Inflammatory macrophage treated with lipopolysaccharide for 1 hour (primary cell): ENCODE measurements around the gene DNAL4.

Experiments used
- DNase-seq, 2 donors: peaks; one replicate each; pipeline ENCODE4 v3.0.0-alpha.2; 2020 to 2022

The DNAL4 gene

DNA sequence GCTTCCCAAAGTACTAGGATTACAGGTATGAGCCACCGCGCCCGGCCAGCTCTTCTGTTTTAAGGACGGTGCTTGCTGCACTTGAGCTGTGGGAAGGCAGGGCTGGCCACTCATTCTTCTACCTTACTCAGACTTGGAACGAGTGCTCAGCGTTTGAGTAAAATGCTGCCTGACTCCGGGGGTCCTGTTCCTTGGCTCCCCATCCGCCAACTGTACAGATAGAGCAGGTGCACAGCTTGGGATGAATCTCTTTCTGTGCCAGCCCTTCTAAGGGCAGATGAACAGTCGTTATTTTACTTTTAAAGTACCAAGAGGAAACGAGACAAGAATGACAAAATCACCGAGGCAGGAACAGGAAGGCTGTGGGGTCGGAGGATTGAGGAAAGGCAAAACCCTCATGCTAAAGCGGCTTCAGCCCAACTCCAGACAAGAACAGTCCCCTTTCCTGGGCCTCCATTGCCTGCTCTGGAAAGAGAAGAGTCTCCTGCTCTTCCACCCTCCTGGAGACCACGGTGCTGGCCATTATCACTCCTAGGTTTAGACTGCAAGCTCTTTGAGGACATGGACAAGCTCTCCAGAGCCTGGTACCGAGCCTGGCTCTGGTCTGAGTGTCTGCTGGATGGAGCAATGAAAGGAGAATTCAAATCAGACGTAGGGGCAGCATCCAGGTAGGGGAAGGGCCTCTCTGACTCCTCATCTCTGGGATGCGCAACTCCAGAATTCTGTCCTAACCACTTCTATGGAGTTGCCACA, 37.1 kb downstream of the DNAL4 start:
- peak; percentile 33 to 36 for DNase-seq

DNA sequence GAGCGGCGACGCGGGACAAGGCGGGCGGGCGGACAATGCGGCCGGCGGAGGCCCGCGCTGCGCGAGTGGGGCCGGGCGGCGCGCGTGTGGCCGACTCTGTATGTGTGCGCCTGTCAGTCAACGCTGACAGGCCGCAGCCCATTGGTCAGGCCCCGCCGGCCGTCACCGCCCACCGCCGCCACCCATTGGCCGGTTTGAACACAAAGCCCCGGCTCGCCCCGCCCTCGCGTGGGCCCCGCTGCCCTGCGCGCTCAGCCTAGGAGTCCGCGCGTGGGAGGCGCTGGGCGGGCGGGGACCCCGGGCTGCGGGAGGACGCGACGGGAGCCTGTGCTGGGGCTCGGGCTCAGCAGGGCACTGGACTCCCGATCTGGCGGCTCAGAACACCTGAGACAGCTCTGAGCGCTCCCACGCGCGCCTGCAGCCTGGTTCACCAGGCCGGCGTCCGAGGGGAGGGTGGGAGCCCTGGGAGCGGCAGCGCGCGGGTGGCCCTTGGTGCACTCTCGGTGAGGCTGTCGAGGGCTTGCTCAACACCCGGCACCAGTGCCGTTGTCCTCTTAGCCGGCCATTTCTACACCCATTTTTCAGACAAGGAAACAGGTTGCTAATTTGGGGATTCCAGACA, 37.9 kb downstream of the DNAL4 start, which contains the start of gene SUN2:
Gene SUN2 (minus strand): TSS at position 88 of the 622 bp plus-strand sequence. CDS start 3,370 bp downstream, outside the sequence.
- peak; percentile 94 to 97 for DNase-seq

DNA sequence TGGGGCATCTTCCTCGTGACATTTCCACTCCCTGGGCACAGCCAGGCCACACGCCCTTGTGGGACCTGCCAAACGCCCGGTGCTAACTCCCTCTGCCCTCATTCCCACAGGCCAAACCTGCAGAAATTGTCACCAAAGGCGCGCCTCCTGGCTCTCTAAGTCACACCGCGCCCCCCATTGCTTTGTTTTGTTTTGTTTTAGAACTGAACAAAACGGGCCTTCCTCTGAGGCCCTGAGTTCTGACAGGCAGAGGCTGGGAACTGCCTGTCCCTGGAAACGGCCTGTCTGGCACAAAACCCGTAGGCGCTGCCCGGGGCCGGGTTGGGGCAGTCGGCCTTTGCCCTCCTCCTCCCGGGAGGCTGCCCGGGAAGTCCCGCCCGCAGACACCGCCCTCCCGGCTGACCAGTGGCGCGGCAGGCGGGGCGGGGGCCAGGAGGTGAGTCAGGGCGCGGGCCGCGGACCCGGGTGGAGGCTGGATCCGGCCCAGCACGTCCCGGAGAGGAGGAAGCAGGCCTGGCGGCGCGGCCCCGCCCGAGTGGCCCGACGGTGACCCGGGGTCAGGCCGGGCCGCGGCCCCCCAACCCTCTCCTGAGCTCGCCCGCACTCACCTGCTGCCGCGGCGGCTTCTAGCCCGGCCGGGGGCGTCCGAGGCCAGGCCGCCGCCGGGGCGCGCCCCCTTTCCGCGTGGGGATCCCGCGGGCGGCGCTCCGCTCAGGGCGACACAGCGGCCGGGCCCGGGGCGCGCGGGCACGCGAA, 38.6 kb downstream of the DNAL4 start:
- DNase-seq, result peak; percentile 94 to 95

DNA sequence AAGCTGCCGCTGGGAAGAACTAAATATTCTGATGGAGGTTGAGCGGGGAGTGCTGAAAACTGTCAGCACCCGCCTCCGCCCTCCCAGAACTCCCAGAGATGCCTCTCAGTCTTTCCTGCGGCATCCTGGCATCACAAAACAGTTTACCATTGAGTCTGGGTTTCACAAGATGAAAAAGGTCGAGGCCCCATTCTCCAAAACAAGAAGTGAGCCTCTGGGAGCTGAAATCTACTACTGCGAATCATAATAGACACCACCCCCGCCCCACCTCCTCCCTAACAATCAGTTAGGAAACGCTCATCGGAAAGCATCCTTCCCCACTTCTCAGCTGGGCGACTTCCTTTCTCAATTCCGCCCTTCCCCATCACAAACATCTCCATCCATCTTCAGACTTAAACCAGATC, 39.2 kb downstream of the DNAL4 start:
- peak; percentile 82 to 88 for DNase-seq

DNA sequence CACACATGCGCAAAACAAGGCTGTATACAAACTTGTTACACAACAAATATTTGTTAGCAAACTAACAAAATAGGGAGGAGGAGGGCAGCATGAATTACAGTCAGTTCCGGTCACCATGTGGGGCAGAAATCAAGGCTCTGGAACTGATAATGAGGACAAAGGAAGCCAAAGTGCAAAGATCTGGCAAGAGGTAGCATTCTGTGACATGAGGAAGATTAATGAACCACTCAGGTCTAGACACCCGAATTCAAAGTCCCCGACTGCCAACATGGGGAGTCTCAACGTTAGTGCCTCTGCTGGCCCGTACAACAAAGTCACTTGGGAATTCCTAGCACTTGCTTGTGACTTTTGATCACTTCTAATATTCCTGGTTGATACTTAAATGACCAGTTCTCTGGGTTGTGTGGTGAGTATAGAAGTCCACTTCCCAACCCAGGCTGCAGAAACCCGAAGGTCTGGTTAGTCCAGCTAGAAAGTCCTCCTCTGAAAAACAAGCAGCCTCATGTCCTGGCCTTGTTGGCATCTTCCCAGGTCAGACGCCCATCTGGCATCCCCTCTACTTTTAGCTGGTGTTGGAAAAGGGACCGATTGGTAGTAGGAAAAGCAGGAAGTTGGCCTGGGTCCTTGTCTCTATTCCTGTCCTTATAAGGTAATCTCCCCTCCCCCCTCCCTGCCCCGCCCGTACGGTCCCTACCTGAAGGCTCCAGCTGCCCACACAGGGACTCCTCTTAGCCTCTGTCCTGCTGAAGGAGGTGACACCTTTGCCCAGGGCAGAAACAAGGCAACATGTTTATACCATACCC, 39.8 kb downstream of the DNAL4 start:
- DNase-seq, result no peak

DNA sequence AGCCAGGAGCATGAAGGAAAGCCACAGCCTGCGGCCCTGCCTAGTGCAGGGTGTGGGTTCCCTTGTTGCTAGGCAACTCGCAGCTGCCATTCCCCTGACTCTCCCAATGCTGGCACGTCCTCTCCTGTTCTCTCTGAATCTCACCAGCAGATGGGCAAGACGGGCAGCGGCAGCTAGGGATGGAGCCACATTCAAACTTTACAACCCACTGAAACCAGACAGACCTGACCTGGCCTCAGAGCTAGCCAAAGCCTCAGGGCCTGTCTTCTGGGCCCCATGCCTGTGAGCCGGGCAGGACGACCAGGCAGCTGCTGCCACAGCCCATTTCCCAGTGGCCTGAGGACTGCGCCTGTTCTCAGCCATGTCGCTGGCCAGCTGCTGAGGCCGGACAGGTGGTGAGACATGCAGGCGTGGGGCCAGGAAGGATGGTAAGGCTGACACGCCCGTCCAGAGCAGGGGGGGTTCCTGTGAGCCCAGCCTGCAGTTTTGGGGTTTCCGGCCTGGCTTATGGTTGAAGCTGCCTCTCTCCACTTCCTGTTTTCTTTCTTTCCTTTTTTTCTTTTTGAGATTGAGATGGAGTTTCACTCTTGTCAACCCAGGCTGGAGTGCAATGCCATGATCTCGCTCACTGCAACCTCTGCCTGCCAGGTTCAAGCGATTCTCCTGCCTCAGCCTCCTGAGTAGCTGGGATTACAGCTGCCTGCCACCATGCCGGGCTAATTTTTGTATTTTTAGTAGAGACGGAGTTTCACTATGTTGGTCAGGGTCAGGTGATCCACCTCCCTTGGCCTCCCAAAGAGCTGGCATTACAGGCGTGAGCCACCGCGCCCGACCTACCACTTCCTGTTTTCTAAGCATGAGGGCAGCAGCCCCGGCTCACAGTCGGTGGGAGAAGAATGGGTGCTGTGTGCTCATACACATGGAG, 42.3 kb downstream of the DNAL4 start:
- peak; percentile 59 to 64 for DNase-seq

DNA sequence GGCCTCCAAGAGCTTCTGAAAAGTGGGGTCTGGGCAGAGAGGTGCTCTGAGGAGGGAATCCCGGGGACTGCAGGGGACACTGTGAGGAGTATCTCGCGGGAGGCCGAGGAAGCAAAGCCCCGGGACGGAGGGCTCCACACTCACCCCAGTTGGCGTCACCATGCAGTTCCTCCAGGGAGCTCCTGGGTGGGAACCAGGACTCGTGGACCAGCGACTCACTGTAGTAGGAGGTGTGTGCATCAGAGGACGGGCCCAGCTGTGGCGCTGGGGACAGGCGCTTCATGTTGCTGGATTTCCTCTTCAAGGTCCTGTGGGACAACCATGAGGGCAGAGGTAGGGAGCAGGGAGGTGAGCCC, 42.9 kb downstream of the DNAL4 start:
- no peak for DNase-seq

DNA sequence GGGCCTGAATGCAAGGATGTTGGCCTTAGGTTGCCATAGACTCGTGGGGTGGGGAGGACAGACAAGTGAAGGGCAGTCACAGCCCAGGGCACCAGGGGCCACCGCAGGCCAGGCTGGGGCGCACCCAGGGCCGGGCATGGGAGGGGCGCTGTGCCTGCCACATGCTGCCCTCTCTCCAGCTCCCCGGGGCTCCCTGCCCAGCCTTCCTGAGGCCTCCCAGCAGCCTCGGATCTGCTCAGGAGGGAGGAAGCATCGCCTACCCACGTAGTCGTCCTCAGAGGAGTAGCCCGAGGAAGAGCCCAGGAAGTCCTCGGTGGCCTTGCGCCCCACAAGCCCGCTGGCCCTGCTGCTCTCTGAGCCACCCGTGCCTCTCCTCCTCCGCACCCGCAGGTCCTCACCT, 43.3 kb downstream of the DNAL4 start:
- no peak for DNase-seq

DNA sequence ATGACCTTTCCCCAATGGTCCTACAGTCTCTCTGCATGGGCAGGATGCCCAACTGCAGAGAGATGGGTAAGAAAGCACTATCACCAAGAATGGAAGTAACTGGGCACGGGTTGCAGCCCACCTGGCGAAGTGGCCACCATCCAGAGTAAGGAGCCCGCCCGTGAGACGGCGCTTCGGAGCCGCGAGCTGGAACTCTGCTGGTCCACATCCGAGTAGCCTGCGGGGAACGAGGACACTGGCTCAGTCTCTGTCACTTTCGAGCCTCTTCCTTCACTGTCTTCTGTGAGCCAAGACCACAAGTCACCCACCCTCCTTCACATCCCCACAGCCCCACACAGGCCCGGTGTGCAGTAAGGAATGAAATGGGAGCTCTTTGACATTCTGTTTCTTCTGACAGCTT, 43.8 kb downstream of the DNAL4 start:
- DNase-seq, result no peak

DNA sequence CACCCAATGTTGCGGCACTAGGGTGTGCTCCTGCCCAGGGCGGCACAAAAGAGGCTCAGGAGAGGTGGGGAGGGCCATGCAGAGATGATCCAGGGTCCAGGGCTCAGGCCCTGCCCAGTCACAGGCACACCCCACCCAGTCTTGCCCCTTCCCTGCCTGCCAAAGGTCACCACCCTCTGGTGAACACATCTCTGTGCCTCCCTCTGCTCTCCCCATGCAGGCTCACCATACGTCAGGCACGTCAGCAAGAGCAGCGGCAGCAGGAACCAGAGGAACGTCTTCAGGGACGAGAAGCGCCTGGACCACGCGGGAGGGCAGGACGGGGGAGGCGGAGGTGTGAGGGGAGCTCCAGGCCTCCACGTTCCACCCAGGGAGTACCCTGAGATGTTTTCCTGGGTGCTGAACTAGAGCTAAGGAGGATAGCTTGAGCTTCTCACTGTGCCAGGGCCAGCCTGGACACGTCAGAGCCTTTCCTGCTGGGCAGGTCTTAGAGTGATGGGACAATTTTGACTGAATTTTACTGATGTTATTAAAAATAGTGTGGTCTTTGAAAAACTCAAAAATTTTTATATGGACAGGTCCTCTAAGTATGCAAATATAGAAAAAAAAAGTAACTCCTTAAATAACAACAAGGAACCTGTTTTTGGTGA, 45.3 kb downstream of the DNAL4 start:
- DNase-seq, result no peak

DNA sequence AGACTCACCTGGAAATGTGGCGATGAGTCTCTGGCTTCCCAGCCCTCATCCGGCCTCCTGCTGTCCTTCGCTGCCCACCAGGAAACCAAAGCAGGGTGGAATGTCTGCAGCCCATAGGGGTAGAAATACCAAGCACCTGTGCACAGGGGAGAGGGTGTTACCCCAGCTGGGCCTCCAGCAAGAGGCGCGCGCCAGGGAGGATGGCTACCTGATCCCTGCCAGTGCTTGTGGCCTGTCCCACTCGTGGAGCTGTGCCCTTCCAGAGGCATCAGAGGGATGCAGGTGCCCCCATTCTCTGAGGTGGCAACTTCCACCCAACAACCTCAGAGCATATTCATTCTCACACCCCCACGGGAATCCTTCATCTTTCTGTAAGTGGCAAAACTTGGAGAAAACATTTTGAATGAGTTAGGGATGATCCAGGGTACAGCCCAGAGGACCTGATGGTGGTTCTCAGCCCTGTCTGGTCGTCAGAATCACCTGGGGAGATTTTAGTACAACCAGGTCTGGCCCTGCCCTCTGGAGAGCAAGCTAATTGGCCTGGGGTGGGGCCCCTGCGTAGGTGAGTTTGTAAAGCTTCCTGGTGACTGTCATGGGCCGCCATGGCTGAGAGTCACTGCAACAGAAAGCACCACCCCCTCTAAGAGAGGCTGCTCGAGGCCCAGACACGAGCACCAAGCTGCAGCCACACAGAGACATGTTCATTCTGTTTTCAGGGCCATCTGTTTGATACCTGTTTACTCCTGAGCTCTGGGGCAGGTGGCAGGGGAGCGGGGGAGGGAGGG, 48.1 kb downstream of the DNAL4 start:
- DNase-seq, result no peak

DNA sequence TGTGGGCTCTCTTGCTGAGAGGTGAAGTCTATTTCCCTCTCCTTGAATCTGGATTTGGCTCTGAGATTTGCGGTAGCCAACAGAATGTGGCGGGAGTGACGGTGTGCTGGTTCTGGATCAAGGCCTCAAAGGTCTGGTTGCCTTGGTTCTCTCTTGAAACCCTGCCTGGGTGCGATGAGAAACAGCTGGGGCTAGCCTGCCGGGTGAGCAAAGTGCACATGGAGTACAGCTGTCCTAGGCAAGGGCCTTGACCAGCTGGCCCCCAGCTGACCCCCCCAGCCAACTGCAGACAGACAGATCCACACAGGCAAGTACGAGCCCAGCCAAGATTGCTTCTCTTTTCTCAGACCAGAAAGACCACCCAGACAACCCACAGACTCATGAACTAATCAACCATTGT, 49.0 kb downstream of the DNAL4 start:
- no peak for DNase-seq

DNA sequence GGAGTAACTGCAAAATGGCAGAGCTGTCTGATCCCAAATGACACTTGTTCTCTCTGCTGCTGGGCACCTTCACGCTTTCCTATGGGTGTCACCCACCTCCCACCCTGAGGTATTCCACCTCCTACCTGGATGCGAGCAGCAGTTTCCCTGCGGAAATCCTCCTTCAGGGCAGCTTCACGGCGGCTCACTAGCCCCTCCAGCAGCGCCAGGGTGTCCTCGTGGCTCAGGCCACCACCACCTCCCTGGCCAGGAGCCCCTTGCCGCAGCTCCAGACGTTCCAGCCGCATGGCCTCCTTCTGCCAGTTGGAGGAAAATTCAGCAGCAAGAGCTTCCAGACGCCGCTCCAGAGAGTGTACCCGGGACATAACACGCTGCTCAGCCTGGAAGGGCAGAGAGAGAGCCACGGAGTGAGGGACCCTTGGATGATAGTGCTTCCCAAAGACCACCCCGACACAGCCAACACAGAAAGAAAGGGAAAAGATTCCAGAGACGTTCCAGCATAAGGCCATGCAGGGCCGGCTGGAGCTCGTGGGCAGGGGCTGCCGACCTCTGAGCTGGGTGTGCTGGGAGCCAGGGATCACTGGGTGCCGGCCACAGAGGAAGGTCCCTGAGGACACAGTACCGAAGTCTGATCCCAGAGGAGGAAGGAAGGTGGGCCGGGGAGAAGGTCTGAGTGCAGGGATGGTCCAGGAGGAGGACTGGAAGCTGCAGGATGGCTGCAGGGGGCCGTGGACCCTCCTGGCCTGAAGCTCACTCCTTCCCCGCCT, 51.6 kb downstream of the DNAL4 start:
- DNase-seq, result no peak

DNA sequence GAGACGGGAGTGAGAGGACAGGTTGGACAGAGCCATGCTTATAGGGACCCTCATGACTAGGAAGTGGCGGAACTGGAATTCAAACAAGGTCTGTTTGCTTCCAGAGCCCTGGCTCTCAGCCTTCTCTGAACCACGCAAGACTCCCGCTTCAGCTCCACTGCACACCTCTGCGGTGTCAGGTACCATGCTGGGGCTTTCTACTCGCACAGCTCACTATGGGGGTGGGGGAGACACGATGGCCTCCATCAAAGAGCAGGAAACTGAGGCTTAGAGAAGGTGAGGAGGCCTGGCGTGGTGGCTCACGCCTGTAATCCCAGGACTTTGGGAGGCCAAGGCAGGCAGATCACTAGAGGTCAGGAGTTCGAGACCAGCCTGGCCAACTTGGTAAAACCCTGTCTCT, 52.4 kb downstream of the DNAL4 start:
- no peak for DNase-seq

DNA sequence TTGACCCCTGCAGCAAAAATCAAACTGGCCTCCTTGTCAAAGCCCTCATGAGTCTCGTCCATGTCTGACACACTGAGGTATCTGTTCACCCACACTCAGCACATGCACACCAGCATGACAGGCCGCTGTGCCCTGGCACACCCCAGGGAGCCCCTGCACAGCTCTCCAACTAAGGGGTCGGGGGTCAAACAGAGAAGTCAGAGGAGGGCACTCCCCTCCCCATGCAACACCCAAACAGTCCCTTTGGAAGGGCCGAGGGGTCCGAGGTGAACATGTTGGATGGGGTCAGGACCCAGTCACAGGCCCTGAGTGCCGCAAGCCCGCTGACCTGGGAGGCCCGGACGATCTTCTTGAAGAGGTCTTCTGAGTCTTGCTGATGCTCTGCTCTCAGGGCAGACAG, 52.8 kb downstream of the DNAL4 start:
- no peak for DNase-seq

DNA sequence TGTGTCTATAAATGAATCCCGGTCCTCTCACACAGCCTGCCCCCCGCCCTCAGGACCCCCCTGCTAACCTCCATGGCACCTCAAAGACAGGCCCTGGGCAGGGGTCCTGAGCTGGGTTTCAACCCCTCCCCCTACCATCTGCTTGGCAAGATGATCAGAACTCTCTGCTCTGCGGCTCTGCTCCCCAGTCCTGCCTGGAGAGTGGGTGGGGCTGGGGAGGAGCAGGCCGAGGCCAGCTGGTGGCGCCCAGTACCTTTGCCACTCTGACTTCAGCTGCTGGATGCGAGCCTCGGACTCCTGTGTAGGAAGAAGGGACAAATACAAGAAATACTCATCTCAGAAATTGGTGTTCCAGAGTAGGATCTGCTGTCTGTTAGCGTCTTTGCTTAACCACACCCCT, 53.2 kb downstream of the DNAL4 start:
- DNase-seq, result no peak

DNA sequence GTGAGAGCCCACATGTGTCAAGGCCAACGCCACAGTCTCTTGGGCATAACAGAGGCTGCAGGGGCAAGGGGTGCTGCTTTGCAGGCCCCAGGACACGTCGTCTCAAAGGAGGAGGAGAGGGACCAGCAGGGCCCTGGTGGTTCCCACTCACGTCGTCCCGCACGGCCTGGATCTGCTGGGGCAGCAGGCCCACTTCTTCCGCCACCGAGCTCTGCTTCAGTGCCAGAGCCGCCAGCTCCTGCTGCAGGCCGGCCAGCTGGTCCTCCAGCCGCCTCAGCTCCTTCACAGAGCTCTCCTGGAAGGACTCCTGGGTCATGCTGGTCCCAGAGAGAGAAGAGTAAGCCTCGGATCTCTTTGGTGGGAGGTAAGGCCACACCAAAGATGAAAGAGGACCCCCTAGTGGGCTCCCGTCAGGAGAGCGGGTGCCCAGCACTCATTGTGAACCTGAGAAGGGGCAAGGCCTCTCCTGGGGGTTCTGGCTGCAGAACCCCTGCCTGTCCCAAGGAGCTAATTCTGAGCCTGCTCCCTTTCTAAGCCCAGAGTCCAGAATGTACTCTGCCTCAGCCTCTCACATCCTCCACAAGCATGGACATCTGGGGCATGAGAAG, 53.7 kb downstream of the DNAL4 start:
- no peak for DNase-seq

DNA sequence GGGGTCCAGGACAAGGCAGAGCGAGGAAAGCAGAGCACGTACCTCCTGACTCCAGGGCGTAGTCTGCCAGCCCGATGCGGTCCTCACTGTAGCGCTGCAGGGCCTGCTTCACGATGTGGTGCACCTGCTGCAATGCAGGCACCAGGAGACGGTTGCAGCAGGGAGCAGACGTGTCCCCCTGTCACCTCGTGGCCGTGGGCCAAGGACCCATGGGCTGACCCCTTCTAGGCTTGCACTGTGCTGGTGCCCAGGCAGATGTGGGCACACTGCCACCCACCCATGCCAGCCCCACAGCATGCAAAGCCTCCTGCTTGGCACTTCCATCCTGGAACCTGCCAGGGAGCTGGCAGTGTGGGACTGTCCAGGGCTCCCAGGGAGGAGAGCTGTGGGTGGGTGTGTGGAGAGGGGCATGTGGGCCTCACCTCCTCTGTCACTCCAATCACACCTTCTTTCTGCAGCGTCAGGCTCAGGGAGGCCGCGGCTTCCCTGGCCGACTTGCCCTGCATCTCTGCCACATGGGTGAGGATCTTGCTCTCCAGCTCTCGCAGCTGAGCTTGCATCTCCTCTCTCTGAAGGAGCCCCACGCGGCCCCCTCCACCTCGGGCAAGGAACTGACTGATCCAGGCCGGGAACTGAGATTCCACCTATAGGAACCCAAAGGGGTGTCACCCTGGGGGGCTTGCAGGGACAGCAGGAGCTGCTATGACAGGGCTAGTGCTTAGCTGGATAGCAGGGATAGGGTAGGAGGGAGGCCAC, 54.5 kb downstream of the DNAL4 start:
- DNase-seq, result no peak
